ENCODE measurements around the gene E4F1. TPM values are rescaled to one million over a fixed set of nuclear protein-coding genes. Genes with fewer than 3 reads are reported as not detected.

The E4F1 gene
- total and polyA plus RNA-seq, 9 of the 15 experiments (the other 6 are each of a cell fraction or from before 2014, with no cell fraction given) = 0.48 to 94.9 (median 20.4) TPM

DNA sequence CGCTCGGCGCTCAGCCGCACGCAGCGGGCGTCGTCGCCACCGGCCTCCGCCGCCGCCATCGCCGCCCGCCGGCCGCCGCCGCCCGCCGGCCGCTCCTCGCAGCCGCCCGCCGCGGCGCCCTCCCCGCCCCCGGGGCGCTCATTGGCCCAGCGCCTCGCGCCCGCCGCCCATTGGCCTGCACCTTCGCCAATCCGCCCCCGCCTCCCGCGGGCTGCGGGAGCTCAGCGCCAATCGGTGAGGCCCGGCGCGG lies 8.7 kb upstream of the E4F1 start, which contains the start of gene PGP (continued):
- TF ChIP-seq ZNF57 (CRISPR knock-in tag; IDR thresholded peaks at IDR 0.05) (no peak), PCBP2 (IDR thresholded peaks at IDR 0.05; ENCODE audit: low read depth, low read length, poor library complexity, severe bottlenecking) (no peak), MEF2A (IDR thresholded peaks at IDR 0.05; ENCODE audit: control insufficient read depth, low read depth, low read length) (no peak), ETV5 (CRISPR knock-in tag; IDR thresholded peaks at IDR 0.05; ENCODE audit: low read depth) (no peak), ZNF644 (tag; IDR thresholded peaks at IDR 0.05; ENCODE audit: low read depth) (peak; percentile 99), ZNF311 (CRISPR knock-in tag; IDR thresholded peaks at IDR 0.05) (peak; percentile 91; the same call in 1 of the 2 replicates), ZKSCAN8 (CRISPR knock-in tag; IDR thresholded peaks at IDR 0.05) (peak; percentile 97; the same call in 1 of the 2 replicates), PCBP1 (IDR thresholded peaks at IDR 0.05; ENCODE audit: low read depth, low read length, poor library complexity, severe bottlenecking) (no peak), MYC (IDR thresholded peaks at IDR 0.05; ENCODE audit: low read depth, low read length) (no peak), MYC (CRISPR knock-in tag; IDR thresholded peaks at IDR 0.05; ENCODE audit: borderline replicate concordance, low read depth) (no peak), CBFB (CRISPR knock-in tag; IDR thresholded peaks at IDR 0.05) (no peak), ESRRB (CRISPR knock-in tag; IDR thresholded peaks at IDR 0.05; ENCODE audit: borderline replicate concordance) (peak; percentile 82; the same call in 1 of the 2 replicates), BRF1 (IDR thresholded peaks at IDR 0.05; ENCODE audit: borderline replicate concordance, extremely low read depth, insufficient read length) (no peak), ZNF282 (CRISPR knock-in tag; IDR thresholded peaks at IDR 0.05) (no peak), BRD4 (IDR thresholded peaks at IDR 0.05) (no peak)
- TF ChIP-seq, protein P1, sequence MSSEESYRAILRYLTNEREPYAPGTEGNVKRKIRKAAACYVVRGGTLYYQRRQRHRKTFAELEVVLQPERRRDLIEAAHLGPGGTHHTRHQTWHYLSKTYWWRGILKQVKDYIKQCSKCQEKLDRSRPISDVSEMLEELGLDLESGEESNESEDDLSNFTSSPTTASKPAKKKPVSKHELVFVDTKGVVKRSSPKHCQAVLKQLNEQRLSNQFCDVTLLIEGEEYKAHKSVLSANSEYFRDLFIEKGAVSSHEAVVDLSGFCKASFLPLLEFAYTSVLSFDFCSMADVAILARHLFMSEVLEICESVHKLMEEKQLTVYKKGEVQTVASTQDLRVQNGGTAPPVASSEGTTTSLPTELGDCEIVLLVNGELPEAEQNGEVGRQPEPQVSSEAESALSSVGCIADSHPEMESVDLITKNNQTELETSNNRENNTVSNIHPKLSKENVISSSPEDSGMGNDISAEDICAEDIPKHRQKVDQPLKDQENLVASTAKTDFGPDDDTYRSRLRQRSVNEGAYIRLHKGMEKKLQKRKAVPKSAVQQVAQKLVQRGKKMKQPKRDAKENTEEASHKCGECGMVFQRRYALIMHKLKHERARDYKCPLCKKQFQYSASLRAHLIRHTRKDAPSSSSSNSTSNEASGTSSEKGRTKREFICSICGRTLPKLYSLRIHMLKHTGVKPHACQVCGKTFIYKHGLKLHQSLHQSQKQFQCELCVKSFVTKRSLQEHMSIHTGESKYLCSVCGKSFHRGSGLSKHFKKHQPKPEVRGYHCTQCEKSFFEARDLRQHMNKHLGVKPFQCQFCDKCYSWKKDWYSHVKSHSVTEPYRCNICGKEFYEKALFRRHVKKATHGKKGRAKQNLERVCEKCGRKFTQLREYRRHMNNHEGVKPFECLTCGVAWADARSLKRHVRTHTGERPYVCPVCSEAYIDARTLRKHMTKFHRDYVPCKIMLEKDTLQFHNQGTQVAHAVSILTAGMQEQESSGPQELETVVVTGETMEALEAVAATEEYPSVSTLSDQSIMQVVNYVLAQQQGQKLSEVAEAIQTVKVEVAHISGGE (CRISPR knock-in tag; IDR thresholded peaks at IDR 0.05) = peak in 2 of 3 experiments; percentile 68 to 94; a peak in 4 of 6 replicates
- TF ChIP-seq, protein P2, sequence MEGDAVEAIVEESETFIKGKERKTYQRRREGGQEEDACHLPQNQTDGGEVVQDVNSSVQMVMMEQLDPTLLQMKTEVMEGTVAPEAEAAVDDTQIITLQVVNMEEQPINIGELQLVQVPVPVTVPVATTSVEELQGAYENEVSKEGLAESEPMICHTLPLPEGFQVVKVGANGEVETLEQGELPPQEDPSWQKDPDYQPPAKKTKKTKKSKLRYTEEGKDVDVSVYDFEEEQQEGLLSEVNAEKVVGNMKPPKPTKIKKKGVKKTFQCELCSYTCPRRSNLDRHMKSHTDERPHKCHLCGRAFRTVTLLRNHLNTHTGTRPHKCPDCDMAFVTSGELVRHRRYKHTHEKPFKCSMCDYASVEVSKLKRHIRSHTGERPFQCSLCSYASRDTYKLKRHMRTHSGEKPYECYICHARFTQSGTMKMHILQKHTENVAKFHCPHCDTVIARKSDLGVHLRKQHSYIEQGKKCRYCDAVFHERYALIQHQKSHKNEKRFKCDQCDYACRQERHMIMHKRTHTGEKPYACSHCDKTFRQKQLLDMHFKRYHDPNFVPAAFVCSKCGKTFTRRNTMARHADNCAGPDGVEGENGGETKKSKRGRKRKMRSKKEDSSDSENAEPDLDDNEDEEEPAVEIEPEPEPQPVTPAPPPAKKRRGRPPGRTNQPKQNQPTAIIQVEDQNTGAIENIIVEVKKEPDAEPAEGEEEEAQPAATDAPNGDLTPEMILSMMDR (IDR thresholded peaks at IDR 0.05 in 2 of 3, conservative IDR thresholded peaks at IDR 0.05 in 1 of 3; ENCODE audit: insufficient read depth in 2 of 3, low read depth in 1 of 3, low read length in 3 of 3) = no peak
- TF ChIP-seq, protein P3, sequence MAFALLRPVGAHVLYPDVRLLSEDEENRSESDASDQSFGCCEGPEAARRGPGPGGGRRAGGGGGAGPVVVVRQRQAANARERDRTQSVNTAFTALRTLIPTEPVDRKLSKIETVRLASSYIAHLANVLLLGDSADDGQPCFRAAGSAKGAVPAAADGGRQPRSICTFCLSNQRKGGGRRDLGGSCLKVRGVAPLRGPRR (CRISPR knock-in tag; IDR thresholded peaks at IDR 0.05) = no peak; the same call in 1 of the 2 replicates
- TF ChIP-seq, protein P4, sequence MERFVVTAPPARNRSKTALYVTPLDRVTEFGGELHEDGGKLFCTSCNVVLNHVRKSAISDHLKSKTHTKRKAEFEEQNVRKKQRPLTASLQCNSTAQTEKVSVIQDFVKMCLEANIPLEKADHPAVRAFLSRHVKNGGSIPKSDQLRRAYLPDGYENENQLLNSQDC (CRISPR knock-in tag; IDR thresholded peaks at IDR 0.05) = no peak
- TF ChIP-seq, protein P5, sequence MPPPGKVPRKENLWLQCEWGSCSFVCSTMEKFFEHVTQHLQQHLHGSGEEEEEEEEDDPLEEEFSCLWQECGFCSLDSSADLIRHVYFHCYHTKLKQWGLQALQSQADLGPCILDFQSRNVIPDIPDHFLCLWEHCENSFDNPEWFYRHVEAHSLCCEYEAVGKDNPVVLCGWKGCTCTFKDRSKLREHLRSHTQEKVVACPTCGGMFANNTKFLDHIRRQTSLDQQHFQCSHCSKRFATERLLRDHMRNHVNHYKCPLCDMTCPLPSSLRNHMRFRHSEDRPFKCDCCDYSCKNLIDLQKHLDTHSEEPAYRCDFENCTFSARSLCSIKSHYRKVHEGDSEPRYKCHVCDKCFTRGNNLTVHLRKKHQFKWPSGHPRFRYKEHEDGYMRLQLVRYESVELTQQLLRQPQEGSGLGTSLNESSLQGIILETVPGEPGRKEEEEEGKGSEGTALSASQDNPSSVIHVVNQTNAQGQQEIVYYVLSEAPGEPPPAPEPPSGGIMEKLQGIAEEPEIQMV (tag; conservative IDR thresholded peaks at IDR 0.05; ENCODE audit: low read depth) = peak; percentile 61; the same call in 1 of the 2 replicates

Data from K562 (cell line).